ENCODE measurements around the gene PEX16. TPM values are rescaled to one million over a fixed set of nuclear protein-coding genes. Genes with fewer than 3 reads are reported as not detected.

Gene PEX16
- total RNA-seq, 1 experiment from 2014 or later = 33.2 TPM

GRCh38 chr11:45931739-45932138 is 14.1 kb upstream of the PEX16 start:
- CTCF ChIA-PET = no interaction called here
- Histone ChIP-seq H3K9ac (ENCODE audit: low read length) (no peak overlapping the region), H3K27ac (ENCODE audit: low read depth, low read length) (no peak overlapping the region), H2AFZ (ENCODE audit: low read depth, low read length, poor library complexity, severe bottlenecking) (no peak overlapping the region), H3K9me3 (ENCODE audit: control insufficient read depth in 1 of 2, insufficient read depth in 1 of 2, low read depth in 1 of 2, low read length in 2 of 2) (no peaks in the 10 kb centered on the region), H3K27me3 (ENCODE audit: insufficient read depth, low read length) (no peaks in the 10 kb centered on the region), H4K20me1 (ENCODE audit: insufficient read depth) (no peaks in the 10 kb centered on the region), H3K79me2 (ENCODE audit: insufficient read depth, low read length) (no peaks in the 10 kb centered on the region), H3K9me2 (ENCODE audit: insufficient read depth) (no peaks in the 10 kb centered on the region), H3K36me3 (ENCODE audit: control insufficient read depth in 1 of 2, insufficient read depth in 2 of 2, low read length in 2 of 2) (peaks cover 8 to 13% of the 10 kb centered on the region in 2 experiments; a peak in 3 of 4 replicates), H3K4me1 (ENCODE audit: control insufficient read depth in 1 of 2, insufficient read depth in 2 of 2, low read length in 2 of 2) (peaks cover 0 to 8% of the 10 kb centered on the region in 2 experiments; a peak in 3 of 4 replicates), H3K4me3 (replicated peaks in 1 of 2; ENCODE audit: low read depth in 1 of 2, low read length in 2 of 2) (no peak overlapping the region), H3K4me2 (ENCODE audit: low read length) (no peak overlapping the region)
- no TSS peak for BruUV-seq (replicated peaks)
- intact Hi-C loops (cut with micrococcal nuclease) = no loop called here
- RAD21 ChIA-PET (ENCODE audit: low non-redundant PET in 1 of 2, low total read pairs in 2 of 2, uncharacterized antibody in 2 of 2, unreplicated experiment in 2 of 2) = no interaction called here
- no peak for DNase-seq (ENCODE audit: low read depth, low spot score)
- ATAC-seq = no peak
- TF ChIP-seq ZFX (IDR thresholded peaks at IDR 0.05) (no peak), SIN3A (IDR thresholded peaks at IDR 0.05; ENCODE audit: low read depth) (no peak), ELF1 (IDR thresholded peaks at IDR 0.05; ENCODE audit: borderline replicate concordance, low read depth) (no peak), REST (IDR thresholded peaks at IDR 0.05; ENCODE audit: low read depth) (no peak), RAD21 (IDR thresholded peaks at IDR 0.05; ENCODE audit: low read depth) (no peak), CBX3 (IDR thresholded peaks at IDR 0.05; ENCODE audit: low read depth) (no peak), YY1 (IDR thresholded peaks at IDR 0.05; ENCODE audit: extremely low read depth, insufficient replicate concordance, low read depth, low read length) (no peak), EZH2 (IDR thresholded peaks at IDR 0.05) (no peak), CTCF (IDR thresholded peaks at IDR 0.05 in 2 of 3, conservative IDR thresholded peaks at IDR 0.05 in 1 of 3; ENCODE audit: borderline replicate concordance in 1 of 3, insufficient read depth in 1 of 3, low read depth in 2 of 3, low read length in 2 of 3) (no peak), SRF (IDR thresholded peaks at IDR 0.05; ENCODE audit: low read depth) (no peak), EGR1 (IDR thresholded peaks at IDR 0.05; ENCODE audit: low read depth) (no peak)
- POLR2A ChIA-PET = no interaction called here
